Measurements from ENCODE around the gene EML6.

EML6 gene

GRCh38 chr2:54726940-54727339 lies 3.5 kb downstream of the EML6 start:
- Mint-ChIP-seq H3K27ac (no peak overlapping the region), H3K9me3 (peaks cover 11% of the 10 kb centered on the region), H3K4me3 (no peak overlapping the region), H3K27me3 (ENCODE audit: low read depth, poor library complexity) (peaks cover 70% of the 10 kb centered on the region), H3K36me3 (ENCODE audit: low read depth) (no peaks in the 10 kb centered on the region), H3K4me1 (peaks cover 17% of the 10 kb centered on the region)
- DNase-seq, result no peak
- no peak for TF ChIP-seq CTCF (IDR thresholded peaks at IDR 0.05)

- Mint-ChIP-seq H3K4me1 (peaks cover 10% of the 10 kb centered on the region), H3K9me3 (peaks cover 15% of the 10 kb centered on the region), H3K4me3 (no peak overlapping the region)
These were observed 5.2 kb downstream of the EML6 start for GRCh38 chr2:54728669-54729120.

DNA sequence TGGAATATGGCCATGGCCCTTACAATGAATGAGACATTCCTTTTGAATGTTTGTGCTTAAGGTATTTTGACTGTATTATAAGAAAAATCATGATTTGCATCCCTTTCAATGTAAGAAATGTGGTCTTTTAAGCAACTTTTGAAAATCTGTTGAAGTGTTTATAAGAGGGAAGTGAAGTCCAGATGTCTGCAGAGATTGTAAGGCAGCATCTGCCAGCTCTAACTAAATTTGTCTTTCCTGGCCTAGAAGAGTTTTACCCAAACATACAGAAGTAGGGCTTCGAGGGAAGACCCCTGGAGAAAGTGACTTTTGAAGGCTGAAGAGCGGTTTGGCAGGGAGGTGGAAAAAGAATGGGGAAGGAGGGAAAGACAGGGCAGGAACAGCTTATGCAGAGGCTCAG lies 12.2 kb downstream of the EML6 start:
- peaks cover 15% of the 10 kb centered on the region for H3K9me3 Mint-ChIP-seq
- TF ChIP-seq CTCF (IDR thresholded peaks at IDR 0.05), result no peak

More at GRCh38 chr2:54728669-54729120, 5.2 kb downstream of the EML6 start:
- TF ChIP-seq CTCF (IDR thresholded peaks at IDR 0.05), result no peak
- H3K27ac Mint-ChIP-seq, result no peak overlapping the region
- H3K36me3 Mint-ChIP-seq (ENCODE audit: low read depth), result no peaks in the 10 kb centered on the region
- no peak for DNase-seq
- H3K27me3 Mint-ChIP-seq (ENCODE audit: low read depth, poor library complexity), result peaks cover 67% of the 10 kb centered on the region

DNA sequence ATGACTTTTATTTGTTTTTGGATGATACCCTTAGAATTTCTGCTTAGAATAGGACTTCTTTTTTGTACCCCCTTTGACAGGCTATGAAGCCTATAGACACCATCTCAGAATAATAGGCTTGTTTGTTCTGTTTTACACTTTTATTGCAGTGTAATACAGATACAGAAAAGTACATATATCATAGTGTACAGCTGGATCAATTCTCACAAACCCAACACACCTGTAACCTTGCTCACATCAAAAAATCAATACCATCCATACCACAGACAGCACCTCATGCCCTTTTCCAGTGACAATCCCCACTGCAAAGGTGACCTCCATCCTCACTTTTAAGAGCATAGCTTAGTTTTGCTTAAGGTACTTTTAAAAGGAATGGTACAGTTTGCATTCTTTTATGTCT lies 14.8 kb downstream of the EML6 start:
- no peak for DNase-seq
- Mint-ChIP-seq H3K9me3 (peaks cover 4% of the 10 kb centered on the region), H3K4me1 (peaks cover 8% of the 10 kb centered on the region), H3K36me3 (ENCODE audit: low read depth) (no peaks in the 10 kb centered on the region), H3K27ac (no peak overlapping the region), H3K27me3 (ENCODE audit: low read depth, poor library complexity) (peaks cover 14% of the 10 kb centered on the region), H3K4me3 (no peak overlapping the region)
- no peak for TF ChIP-seq CTCF (IDR thresholded peaks at IDR 0.05)

More for the DNA sequence above, 12.2 kb downstream of the EML6 start:
- Mint-ChIP-seq H3K36me3 (ENCODE audit: low read depth) (no peaks in the 10 kb centered on the region), H3K4me3 (no peak overlapping the region), H3K27me3 (ENCODE audit: low read depth, poor library complexity) (peaks cover 17% of the 10 kb centered on the region), H3K4me1 (peaks cover 8% of the 10 kb centered on the region), H3K27ac (no peak overlapping the region)
- no peak for DNase-seq

- Mint-ChIP-seq H3K4me3 (no peak overlapping the region), H3K36me3 (ENCODE audit: low read depth) (no peaks in the 10 kb centered on the region), H3K27me3 (ENCODE audit: low read depth, poor library complexity) (peaks cover 15% of the 10 kb centered on the region), H3K9me3 (no peaks in the 10 kb centered on the region), H3K4me1 (peaks cover 8% of the 10 kb centered on the region), H3K27ac (no peak overlapping the region)
- no peak for DNase-seq
- TF ChIP-seq CTCF (IDR thresholded peaks at IDR 0.05), result no peak
These were observed 16.9 kb downstream of the EML6 start for GRCh38 chr2:54740333-54740732.

- TF ChIP-seq CTCF (IDR thresholded peaks at IDR 0.05), result no peak
These were observed 17.8 kb downstream of the EML6 start for GRCh38 chr2:54741250-54741649.

More at GRCh38 chr2:54741250-54741649, 17.8 kb downstream of the EML6 start:
- Mint-ChIP-seq H3K4me3 (no peak overlapping the region), H3K27ac (no peak overlapping the region), H3K36me3 (ENCODE audit: low read depth) (no peaks in the 10 kb centered on the region), H3K9me3 (no peaks in the 10 kb centered on the region), H3K27me3 (ENCODE audit: low read depth, poor library complexity) (peaks cover 15% of the 10 kb centered on the region), H3K4me1 (peaks cover 8% of the 10 kb centered on the region)
- no peak for DNase-seq

Measured in nephron progenitor cell (in vitro differentiated cells).